Subcutaneous abdominal adipose tissue (tissue), 5 donors: ENCODE results near the gene SCAF1.

Experiments
- H3K27ac ChIP-seq: one replicate; pipeline ENCODE4 v1.7.0; 2013; ENCODE audit warnings: low read depth, mild to moderate bottlenecking, inconsistent platforms, low read length, moderate library complexity
- H3K27me3 ChIP-seq, 5 donors: one replicate each; pipeline ENCODE4 v1.7.0; 2013; ENCODE audit warnings: low read length in 5 of 5, inconsistent platforms in 1 of 5; ENCODE audit not compliant: control insufficient read depth in 5 of 5, insufficient read depth in 4 of 5
- H3K36me3 ChIP-seq, 5 donors: one replicate each; pipeline ENCODE4 v1.7.0; 2013; ENCODE audit warnings: low read length in 5 of 5; ENCODE audit not compliant: control insufficient read depth in 5 of 5, insufficient read depth in 5 of 5
- H3K4me1 ChIP-seq, 5 donors: one replicate each; pipeline ENCODE4 v1.7.0; 2013; ENCODE audit warnings: low read length in 5 of 5, mild to moderate bottlenecking in 3 of 5, moderate library complexity in 1 of 5; ENCODE audit not compliant: control insufficient read depth in 5 of 5, insufficient read depth in 5 of 5
- H3K4me3 ChIP-seq, 5 donors: one replicate each; pipeline ENCODE4 v1.7.0; 2013; ENCODE audit warnings: low read length in 5 of 5, low read depth in 1 of 5
- H3K9ac ChIP-seq, 5 donors: one replicate each; pipeline ENCODE4 v1.7.0; 2013; ENCODE audit warnings: low read length in 5 of 5, mild to moderate bottlenecking in 4 of 5, moderate library complexity in 3 of 5
- H3K9me3 ChIP-seq, 5 donors: one replicate each; pipeline ENCODE4 v1.7.0; 2013; ENCODE audit warnings: low read length in 5 of 5; ENCODE audit not compliant: control insufficient read depth in 5 of 5
- donor health status: healthy.
- donor health status: healthy.
- donor health status: healthy.
- donor health status: healthy.
- donor health status: healthy.

SCAF1 gene

GRCh38 chr19:49690079-49690655 lies 48.2 kb downstream of the SCAF1 start:
- peaks cover 6 to 58% (median 40%) of the 10 kb centered on the region in 5 donors for H3K4me1 ChIP-seq
- peak overlapping the region; percentile 43 to 75 (median 66) for H3K4me3 ChIP-seq
- H3K9ac ChIP-seq = peak overlapping the region in 3 of 5 donors; percentile 27 to 68 (median 50)
- H3K9me3 ChIP-seq = no peaks in the 10 kb centered on the region
- H3K27me3 ChIP-seq = peaks cover 10 to 33% (median 21%) of the 10 kb centered on the region in 5 donors
- peaks cover 0 to 27% (median 20%) of the 10 kb centered on the region in 5 donors for H3K36me3 ChIP-seq
- peak overlapping the region; percentile 30 for H3K27ac ChIP-seq

DNA sequence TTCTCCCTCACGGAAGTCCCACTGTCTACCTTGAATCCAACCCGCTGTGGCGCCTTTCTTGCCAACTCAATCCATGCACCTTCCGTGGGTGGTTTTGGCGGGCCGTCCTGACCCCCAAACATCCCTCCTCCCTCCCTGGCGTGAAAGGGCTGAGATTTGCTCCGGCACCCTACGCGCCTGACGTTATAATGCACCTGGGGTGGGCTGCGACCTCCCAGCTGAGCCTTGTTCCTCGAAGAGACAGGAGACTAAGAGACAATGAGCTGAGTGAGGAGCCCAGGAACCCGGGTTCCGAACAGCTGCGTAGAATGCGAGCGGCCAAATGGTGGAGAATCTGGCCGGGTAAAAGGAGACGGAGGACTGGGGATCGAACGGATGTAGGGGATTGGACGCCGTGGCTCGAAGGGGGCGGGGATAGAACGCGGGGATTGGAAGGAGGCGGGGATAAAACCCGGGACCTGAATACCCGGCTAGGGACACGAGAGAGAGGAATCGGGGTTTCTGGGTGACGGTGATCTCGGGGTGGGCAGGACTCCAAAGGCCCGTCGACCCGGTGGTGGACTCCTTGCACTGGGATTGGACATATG lies 48.7 kb downstream of the SCAF1 start, which contains the start of gene CPT1C:
Gene CPT1C (plus strand): TSS at position 461 of the 587 bp plus-strand sequence. CDS start 1,137 bp downstream, outside the sequence.
- peaks cover 10 to 33% (median 21%) of the 10 kb centered on the region in 5 donors for H3K27me3 ChIP-seq
- peak within 1 kb of the TSS; percentile 43 to 75 (median 66) for H3K4me3 ChIP-seq
- peak within 1 kb of the TSS; percentile 30 for H3K27ac ChIP-seq
- H3K9ac ChIP-seq = peak within 1 kb of the TSS in 3 of 5 donors; percentile 27 to 68 (median 50)
- H3K9me3 ChIP-seq = no peaks in the 10 kb centered on the region
- peaks cover 6 to 54% (median 40%) of the 10 kb centered on the region in 5 donors for H3K4me1 ChIP-seq
- H3K36me3 ChIP-seq = peaks cover 0 to 22% (median 16%) of the 10 kb centered on the region in 5 donors

- Histone ChIP-seq H3K4me3 (peak overlapping the region in 4 of 5 donors; percentile 43 to 75 (median 66)), H3K36me3 (peaks cover 0 to 14% (median 10%) of the 10 kb centered on the region in 5 donors), H3K27me3 (peaks cover 10 to 33% (median 21%) of the 10 kb centered on the region in 5 donors), H3K9me3 (no peaks in the 10 kb centered on the region), H3K9ac (peak overlapping the region in 1 of 5 donors; percentile 68), H3K27ac (no peak overlapping the region), H3K4me1 (peaks cover 6 to 48% (median 35%) of the 10 kb centered on the region in 5 donors)
Observed at GRCh38 chr19:49691243-49692146, 49.5 kb downstream of the SCAF1 start.

- no peak overlapping the region for H3K9ac ChIP-seq
- no peak overlapping the region for H3K27ac ChIP-seq
Observed at GRCh38 chr19:49692147-49692506, 50.1 kb downstream of the SCAF1 start.

DNA sequence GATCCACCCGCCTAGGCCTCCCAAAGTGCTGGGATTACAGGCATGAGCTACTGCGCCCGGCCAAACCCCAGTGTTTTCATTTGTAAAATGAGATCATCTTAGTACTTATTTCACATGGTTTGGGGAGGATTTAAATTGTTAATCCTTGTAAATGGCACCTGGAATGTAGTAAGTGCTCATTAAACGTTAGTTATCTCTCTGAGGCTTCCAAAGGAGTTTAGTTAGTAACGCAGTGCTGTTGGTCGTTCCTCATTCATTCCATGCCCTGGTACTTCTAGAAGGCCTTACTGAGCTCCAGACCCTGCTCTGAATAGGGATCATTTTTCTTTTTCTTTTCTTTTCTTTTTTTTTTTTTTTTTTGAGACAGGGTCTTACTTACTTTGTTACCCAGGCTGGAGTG lies 54.1 kb downstream of the SCAF1 start:
- H3K4me1 ChIP-seq = peaks cover 0 to 5% (median 5%) of the 10 kb centered on the region in 5 donors
- H3K27ac ChIP-seq = no peak overlapping the region
- H3K4me3 ChIP-seq = no peak overlapping the region
- peaks cover 0 to 16% (median 9%) of the 10 kb centered on the region in 5 donors for H3K27me3 ChIP-seq
- H3K9me3 ChIP-seq = no peaks in the 10 kb centered on the region
- no peaks in the 10 kb centered on the region for H3K36me3 ChIP-seq
- H3K9ac ChIP-seq = no peak overlapping the region

More at GRCh38 chr19:49692147-49692506, 50.1 kb downstream of the SCAF1 start:
- Histone ChIP-seq H3K4me1 (peaks cover 6 to 44% (median 35%) of the 10 kb centered on the region in 5 donors), H3K4me3 (no peak overlapping the region), H3K36me3 (peaks cover 0 to 10% (median 7%) of the 10 kb centered on the region in 5 donors), H3K9me3 (no peaks in the 10 kb centered on the region), H3K27me3 (peaks cover 10 to 33% (median 21%) of the 10 kb centered on the region in 5 donors)

DNA sequence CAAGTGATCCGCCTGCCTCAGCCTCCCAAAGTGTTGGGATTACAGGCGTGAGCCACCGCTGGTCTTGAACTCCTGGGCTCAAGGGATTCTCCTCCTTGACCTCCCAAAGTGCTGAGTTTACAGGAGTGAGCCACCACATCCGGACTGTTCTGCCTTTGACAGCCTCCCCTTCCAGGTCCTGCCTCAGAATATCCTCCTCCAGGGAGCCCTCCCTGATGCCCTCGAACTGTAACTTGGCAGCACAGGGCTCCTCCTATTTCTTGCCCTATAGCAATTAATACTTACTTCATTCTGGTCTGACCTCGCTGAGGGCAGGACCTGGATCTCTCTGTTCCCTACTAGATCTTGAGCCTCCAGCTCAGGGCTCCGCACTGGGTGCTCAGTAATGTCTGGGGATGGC lies 54.9 kb downstream of the SCAF1 start:
- no peak overlapping the region for H3K4me3 ChIP-seq
- no peak overlapping the region for H3K27ac ChIP-seq
- H3K27me3 ChIP-seq = peaks cover 0 to 14% (median 5%) of the 10 kb centered on the region in 5 donors
- no peaks in the 10 kb centered on the region for H3K36me3 ChIP-seq
- H3K4me1 ChIP-seq = no peaks in the 10 kb centered on the region
- no peaks in the 10 kb centered on the region for H3K9me3 ChIP-seq
- H3K9ac ChIP-seq = no peak overlapping the region

GRCh38 chr19:49699364-49699763 lies 57.4 kb downstream of the SCAF1 start:
- Histone ChIP-seq H3K4me3 (no peak overlapping the region), H3K9me3 (no peaks in the 10 kb centered on the region), H3K27ac (no peak overlapping the region), H3K9ac (no peak overlapping the region), H3K36me3 (no peaks in the 10 kb centered on the region), H3K27me3 (peaks cover 0 to 14% (median 5%) of the 10 kb centered on the region in 5 donors), H3K4me1 (no peaks in the 10 kb centered on the region)

GRCh38 chr19:49700563-49700962 lies 58.6 kb downstream of the SCAF1 start:
- H3K4me1 ChIP-seq = no peaks in the 10 kb centered on the region
- H3K9me3 ChIP-seq = no peaks in the 10 kb centered on the region
- peaks cover 0 to 18% (median 5%) of the 10 kb centered on the region in 5 donors for H3K27me3 ChIP-seq
- H3K4me3 ChIP-seq = no peak overlapping the region
- no peak overlapping the region for H3K9ac ChIP-seq
- no peaks in the 10 kb centered on the region for H3K36me3 ChIP-seq
- no peak overlapping the region for H3K27ac ChIP-seq

- H3K27ac ChIP-seq = no peak overlapping the region
Observed at GRCh38 chr19:49701271-49701786, 59.3 kb downstream of the SCAF1 start.

More at GRCh38 chr19:49701271-49701786, 59.3 kb downstream of the SCAF1 start:
- Histone ChIP-seq H3K36me3 (no peaks in the 10 kb centered on the region), H3K9me3 (no peaks in the 10 kb centered on the region), H3K4me1 (no peaks in the 10 kb centered on the region), H3K9ac (no peak overlapping the region), H3K27me3 (peaks cover 0 to 18% (median 5%) of the 10 kb centered on the region in 5 donors), H3K4me3 (no peak overlapping the region)
